HG03095 (cell line): ENCODE measurements around the gene MAML2.
"Not testable (repeated sequence)": the region's sequence is repeated elsewhere in the genome, so short reads cannot be mapped to it uniquely, and the experiment has no call there.

Experiments used
- ATAC-seq: cut with Tn5 transposase; IDR thresholded peaks from one replicate; pipeline ENCODE4 v1.9.1; 2021; ENCODE audit warnings: moderate library complexity; ENCODE audit not compliant: unreplicated experiment

The MAML2 gene

GRCh38 chr11:96193745-96194443 is 149.1 kb downstream of the MAML2 start:
- ATAC-seq: no peak

- no peak for ATAC-seq
Observed at GRCh38 chr11:96191752-96192151, 151.2 kb downstream of the MAML2 start.

DNA sequence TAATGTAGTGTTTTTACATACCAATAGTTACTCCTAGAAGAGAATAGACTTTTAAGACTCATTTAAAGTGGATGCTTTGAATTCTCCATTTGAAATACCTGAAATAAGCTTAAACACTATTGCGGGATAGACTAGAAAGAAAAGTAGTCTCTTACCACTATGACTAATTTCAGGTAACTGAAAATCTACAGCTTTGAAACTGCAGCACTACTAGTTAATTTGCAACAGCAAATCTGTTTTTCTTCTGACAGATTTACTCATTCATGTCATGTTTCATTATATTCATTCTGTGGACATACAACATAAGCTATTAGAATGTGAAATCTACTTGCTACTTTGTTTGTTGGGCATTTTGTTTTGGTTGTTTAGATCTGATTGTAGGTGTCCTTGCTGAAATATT is 153.6 kb downstream of the MAML2 start:
- ATAC-seq: no peak

DNA sequence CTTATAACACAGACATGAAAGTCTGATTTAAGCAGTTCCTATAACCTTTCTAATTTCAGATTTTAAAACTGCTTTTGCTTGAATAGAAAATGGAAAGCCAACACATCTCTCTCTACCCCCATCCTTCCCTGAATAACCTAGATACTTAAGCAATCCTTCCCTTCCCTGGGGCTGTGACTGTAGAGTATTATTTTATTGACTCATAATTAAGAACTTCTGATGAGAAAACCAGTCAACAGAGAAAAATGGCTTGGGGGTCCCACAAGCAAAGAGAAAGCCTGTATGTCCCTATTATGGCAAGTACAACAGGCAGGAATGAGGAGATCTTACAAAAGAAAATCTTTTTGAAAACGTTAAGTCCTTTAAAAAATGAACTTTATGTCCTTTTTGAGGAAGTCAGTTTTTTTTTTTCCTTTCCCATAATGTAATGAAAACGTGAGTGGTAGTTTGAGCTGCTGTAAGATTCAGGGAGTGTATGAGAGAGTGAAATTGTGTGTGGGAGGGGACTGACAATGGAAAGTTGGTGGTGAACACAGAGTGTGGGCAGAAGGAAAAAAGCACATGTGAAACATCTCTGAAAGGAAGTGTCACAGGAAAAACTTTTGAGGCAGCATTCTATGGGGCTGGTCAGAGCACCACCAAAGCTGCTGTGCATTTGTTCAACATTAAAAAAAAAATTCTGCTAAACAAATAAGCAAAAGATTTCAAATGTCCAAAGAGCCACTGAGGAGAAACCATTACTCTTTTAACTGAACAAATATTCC is 154.6 kb downstream of the MAML2 start:
- ATAC-seq: peak; percentile 40

DNA sequence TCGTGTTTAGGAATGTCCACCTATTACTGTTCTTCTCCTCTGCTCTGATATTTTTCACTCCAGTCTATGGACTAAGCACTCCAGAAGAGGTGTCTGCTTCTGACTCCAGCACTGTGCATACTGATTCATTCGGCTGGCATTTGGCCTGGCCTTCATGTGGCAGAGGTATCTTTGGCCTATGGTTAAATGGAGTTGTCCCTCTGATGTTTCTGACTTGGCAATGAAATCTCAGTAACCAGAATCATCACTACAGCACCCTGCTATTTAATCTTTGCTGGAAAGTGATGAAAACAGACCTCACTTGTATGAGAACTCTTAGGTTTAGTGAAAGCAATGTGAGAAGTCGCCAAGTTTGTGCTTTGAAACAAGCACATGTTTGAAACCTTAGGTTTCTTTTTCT is 155.2 kb downstream of the MAML2 start:
- no peak for ATAC-seq

- no peak for ATAC-seq
Observed at GRCh38 chr11:96186806-96187205, 156.2 kb downstream of the MAML2 start.

DNA sequence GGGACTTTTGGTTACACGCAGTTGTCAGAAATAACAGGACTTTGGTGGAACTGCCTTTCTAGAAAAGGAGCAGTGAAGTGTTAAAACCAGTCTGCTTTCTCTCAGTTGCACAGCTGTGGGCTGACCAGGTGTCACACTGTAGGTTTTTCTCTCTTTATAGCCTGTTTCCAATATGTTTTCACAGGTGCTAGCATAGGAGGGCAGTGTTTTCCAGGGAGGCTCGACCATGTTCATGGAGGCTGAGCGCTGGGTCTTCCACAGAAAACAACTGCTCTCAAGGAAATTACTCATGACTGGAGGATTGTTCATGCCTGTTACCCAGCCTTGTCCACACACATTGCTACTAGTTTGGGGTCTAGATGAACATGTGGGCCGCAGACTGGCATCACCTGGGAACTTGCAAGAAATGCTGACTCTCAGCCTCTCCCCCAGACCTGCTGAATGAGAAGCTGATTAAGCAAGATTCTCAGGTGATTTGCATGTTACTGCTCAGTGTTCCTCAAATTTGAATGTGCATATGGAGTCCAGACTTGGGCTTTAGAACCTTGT is 157.7 kb downstream of the MAML2 start:
- ATAC-seq: peak; percentile 65

- not testable (repeated sequence) for ATAC-seq
Observed at GRCh38 chr11:96180937-96181336, 162.1 kb downstream of the MAML2 start.

- ATAC-seq: no peak
Observed at GRCh38 chr11:96180341-96180740, 162.7 kb downstream of the MAML2 start.

GRCh38 chr11:96179905-96180304 is 163.1 kb downstream of the MAML2 start:
- no peak for ATAC-seq

GRCh38 chr11:96178887-96179279 is 164.1 kb downstream of the MAML2 start:
- ATAC-seq: no peak

DNA sequence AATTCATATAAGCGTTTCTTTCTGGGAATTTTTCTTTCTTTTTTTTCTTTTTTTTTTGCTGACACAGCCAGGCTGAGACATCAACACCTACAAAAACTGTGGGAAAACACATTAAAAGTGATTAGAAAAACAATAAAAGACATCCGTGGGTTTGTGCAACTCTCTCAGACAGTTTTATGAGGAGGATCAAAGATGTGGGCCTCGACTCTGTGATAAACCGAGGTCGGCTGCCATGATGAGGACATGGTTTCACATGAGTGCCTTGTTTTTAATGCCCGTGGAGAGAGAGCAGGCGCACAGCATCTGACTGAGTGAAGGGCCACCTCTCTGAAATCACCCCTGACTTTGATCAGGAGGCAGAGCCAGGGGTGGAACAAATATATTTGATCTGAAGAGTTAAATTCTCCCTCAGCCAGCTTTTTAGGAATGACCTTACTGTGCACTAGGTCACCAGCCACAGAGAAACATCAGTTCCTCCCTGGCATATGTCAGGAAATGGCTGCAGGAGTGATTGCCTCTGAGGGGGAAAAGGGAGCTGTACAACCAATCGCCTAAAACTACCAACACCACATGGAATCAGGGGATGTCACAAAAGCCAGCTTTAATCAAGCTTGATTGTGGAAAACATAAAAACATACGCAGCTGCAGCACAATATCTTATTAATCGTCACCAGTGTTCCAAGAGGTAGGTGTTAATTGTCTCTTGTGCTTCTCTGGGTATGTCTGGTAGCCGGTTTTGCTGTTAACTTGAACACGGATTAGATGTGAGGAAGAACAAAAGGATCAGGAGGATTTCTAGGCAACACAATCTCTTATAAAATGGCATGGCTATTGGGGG is 164.7 kb downstream of the MAML2 start:
- ATAC-seq: no peak

GRCh38 chr11:96177146-96177545 is 165.8 kb downstream of the MAML2 start:
- no peak for ATAC-seq

GRCh38 chr11:96173906-96174305 is 169.1 kb downstream of the MAML2 start:
- no peak for ATAC-seq

DNA sequence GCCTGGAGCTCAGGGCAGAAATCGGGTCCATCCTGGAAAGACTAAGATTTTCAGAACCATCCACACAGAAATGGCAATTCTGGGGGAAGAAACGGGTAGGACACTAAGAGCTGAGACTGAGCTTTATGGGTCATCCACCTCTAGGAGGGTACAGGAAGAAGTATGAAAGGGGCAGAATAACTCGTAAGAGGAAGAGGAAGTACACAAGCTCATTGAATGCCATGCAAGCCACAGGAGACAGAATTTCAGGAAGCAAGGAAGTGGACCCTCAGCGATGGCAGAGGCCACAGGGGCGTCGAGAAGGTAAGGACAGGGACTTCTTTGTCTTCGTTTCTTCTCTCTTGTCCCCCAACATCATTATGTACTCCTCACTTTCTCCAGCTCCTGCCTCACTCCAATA is 169.6 kb downstream of the MAML2 start:
- no peak for ATAC-seq

- ATAC-seq: no peak
Observed at GRCh38 chr11:96172604-96173003, 170.4 kb downstream of the MAML2 start.

- ATAC-seq: no peak
Observed at GRCh38 chr11:96169250-96169649, 173.7 kb downstream of the MAML2 start.

DNA sequence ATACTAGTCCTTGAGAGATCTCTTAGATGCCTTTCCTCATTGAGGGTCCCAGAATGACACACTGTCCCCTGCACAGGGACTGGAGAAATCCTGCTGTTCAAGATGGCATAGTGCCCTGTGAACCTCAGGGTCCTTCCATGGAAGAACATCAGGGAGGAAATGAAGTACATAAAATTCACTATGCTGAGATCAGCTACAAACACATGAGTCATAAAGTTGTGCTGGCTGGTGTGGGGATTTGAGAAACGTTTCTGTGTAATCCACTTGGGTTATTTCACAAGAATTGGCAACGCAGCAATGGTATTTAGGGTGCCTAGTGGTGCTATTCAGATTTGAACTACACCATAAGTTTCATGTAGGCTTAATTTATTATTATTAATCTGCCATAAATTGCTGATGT is 174.4 kb downstream of the MAML2 start:
- no peak for ATAC-seq

- no peak for ATAC-seq
Observed at GRCh38 chr11:96167787-96168186, 175.2 kb downstream of the MAML2 start.

DNA sequence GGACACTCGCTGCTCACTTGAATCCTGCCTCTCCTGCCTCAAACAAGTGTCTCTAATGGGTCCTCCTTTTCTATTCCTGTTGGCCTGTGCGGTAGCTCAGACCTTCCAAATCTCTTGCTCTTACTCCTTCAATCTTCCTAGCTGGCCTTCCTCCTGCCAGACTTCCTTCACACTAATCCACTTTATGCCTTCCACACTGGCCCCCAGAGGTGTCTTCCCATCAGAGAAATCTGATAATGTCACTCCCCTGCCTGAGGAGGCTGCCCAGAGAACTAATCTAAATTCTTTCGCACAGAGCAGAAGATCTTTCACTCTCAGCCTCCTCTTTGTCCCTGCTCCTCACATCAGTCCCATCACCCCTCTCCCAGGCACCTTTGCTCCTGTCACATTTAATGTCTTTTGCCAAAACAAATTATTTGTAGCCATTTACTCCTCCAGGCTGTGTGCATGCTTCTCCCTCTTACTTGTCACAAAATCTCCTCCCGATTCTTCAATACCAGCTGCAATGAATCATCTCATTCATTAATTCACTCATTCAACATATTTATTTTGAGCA is 175.7 kb downstream of the MAML2 start:
- ATAC-seq: no peak
